PFSK-1 (cell line): ENCODE results near the gene GSTO2.

ENCODE experiments used
- POLR2AphosphoS5 ChIP-seq: IDR thresholded peaks from 2 replicates; pipeline ENCODE4 v1.6.1; 2012; ENCODE audit warnings: low read depth, mild to moderate bottlenecking, control low read depth, low read length, moderate library complexity
- REST ChIP-seq, 2 experiments: IDR thresholded peaks; 2 replicates each; pipeline versions ENCODE4 v1.6.1 to v1.8.0; 2011 to 2012; ENCODE audit warnings: low read depth in 2 of 2, low read length in 2 of 2, control low read depth in 1 of 2, inconsistent platforms in 1 of 2, mild to moderate bottlenecking in 1 of 2, moderate library complexity in 1 of 2; ENCODE audit not compliant: insufficient read depth in 1 of 2
- SIN3A ChIP-seq: IDR thresholded peaks from 2 replicates; pipeline ENCODE4 v1.6.1; 2012; ENCODE audit warnings: mild to moderate bottlenecking, low read length, moderate library complexity, borderline replicate concordance; ENCODE audit not compliant: insufficient read depth
- TAF1 ChIP-seq: IDR thresholded peaks from 2 replicates; pipeline ENCODE4 v1.6.1; 2012; ENCODE audit warnings: low read length, control low read depth, borderline replicate concordance; ENCODE audit not compliant: insufficient read depth

- no peak for TF ChIP-seq POLR2AphosphoS5
- no peak for TF ChIP-seq REST (IDR thresholded peaks at IDR 0.05; ENCODE audit: insufficient read depth in 1 of 2, low read depth in 2 of 2, low read length in 2 of 2)
- TF ChIP-seq TAF1: no peak
- no peak for TF ChIP-seq SIN3A
These were observed 82.2 kb downstream of the GSTO2 start for GRCh38 chr10:104351061-104351702.
